Natural killer cell (primary cell): Measurements from ENCODE around the gene DNAJC22. TPM values are rescaled to one million over a fixed set of nuclear protein-coding genes. Genes with fewer than 3 reads are reported as not detected.
"Not testable (repeated sequence)": the region's sequence is repeated elsewhere in the genome, so short reads cannot be mapped to it uniquely, and the experiment has no call there.

Source experiments
- ATAC-seq, 3 donors: fragments of 150-1000 bp in 2 of 3; fragments of 200-7000 bp in 1 of 3; cut with Tn5 transposase; 1 replicate in 1 of 3; 2 replicates in 2 of 3; pipeline ENCODE4 v1.10.0; 2021; ENCODE audit warnings: mild to moderate bottlenecking in 2 of 3, moderate library complexity in 2 of 3
- DNase-seq, 2 donors: peaks; one replicate each; pipeline versions ENCODE4 v3.0.0 to v3.0.0-alpha.2; 2013 to 2021; ENCODE audit warnings: mixed read lengths in 1 of 2
- H3K27ac ChIP-seq: one replicate; pipeline ENCODE4 v1.5.1; 2013; ENCODE audit warnings: mild to moderate bottlenecking, low read length
- H3K27me3 ChIP-seq: one replicate; pipeline ENCODE4 v1.6.1; 2013; ENCODE audit warnings: low read length; ENCODE audit not compliant: control insufficient read depth, insufficient read depth
- H3K36me3 ChIP-seq: one replicate; pipeline ENCODE4 v1.6.1; 2013; ENCODE audit warnings: low read length; ENCODE audit not compliant: control insufficient read depth, insufficient read depth
- H3K4me1 ChIP-seq: one replicate; pipeline ENCODE4 v1.6.1; 2013; ENCODE audit warnings: low read length; ENCODE audit not compliant: control insufficient read depth, insufficient read depth
- H3K4me3 ChIP-seq: one replicate; pipeline ENCODE4 v1.5.1; 2013; ENCODE audit warnings: low read length
- H3K9me3 ChIP-seq: one replicate; pipeline ENCODE4 v1.6.1; 2013; ENCODE audit warnings: low read length; ENCODE audit not compliant: control insufficient read depth, insufficient read depth
- H3K27ac Mint-ChIP-seq, 2 donors: one replicate each; pipeline ENCODE4 v1.8.0; 2022; ENCODE audit warnings: mild to moderate bottlenecking in 2 of 2, mixed read lengths in 2 of 2, moderate library complexity in 1 of 2
- H3K27me3 Mint-ChIP-seq, 2 donors: one replicate each; pipeline ENCODE4 v1.8.0; 2022; ENCODE audit warnings: low read depth in 2 of 2, mixed read lengths in 2 of 2
- H3K36me3 Mint-ChIP-seq: one replicate; pipeline ENCODE4 v1.8.0; 2022; ENCODE audit warnings: mixed read lengths
- H3K4me1 Mint-ChIP-seq, 2 donors: one replicate each; pipeline ENCODE4 v1.8.0; 2022; ENCODE audit warnings: mixed read lengths in 2 of 2
- H3K4me3 Mint-ChIP-seq: one replicate; pipeline ENCODE4 v1.8.0; 2022; ENCODE audit warnings: mild to moderate bottlenecking, moderate library complexity, mixed read lengths
- H3K9me3 Mint-ChIP-seq, 2 donors: one replicate each; pipeline ENCODE4 v1.8.0; 2022; ENCODE audit warnings: mixed read lengths in 2 of 2
- CTCF ChIP-seq: fragments of 200-600 bp; IDR thresholded peaks from one replicate; pipeline ENCODE4 v1.8.0; 2022; ENCODE audit warnings: antibody characterized with exemption
- WGBS: methylation state at CpG from one replicate; pipeline ENCODE4 v1.1.7; 2013; ENCODE audit warnings: missing lambda C conversion rate; ENCODE audit not compliant: insufficient coverage; 5-methylcytosine and 5-hydroxymethylcytosine counted together
- intact Hi-C: fragments of 100-400 bp; cut with micrococcal nuclease; formaldehyde crosslinking; loops from one replicate; pipeline ENCODE4 v1.14.2; 2022
- total RNA-seq, 4 donors: library from RNA; stranded (reverse); fragments of 120-200 nt in 1 of 4; gene quantifications; one replicate each; pipeline versions ENCODE4 v1.2.3 to v1.2.4, GENCODE V29; 2013 to 2022

The DNAJC22 gene
- total RNA-seq, 3 donors from 2014 or later (not counting 1 experiment from before 2014, with no cell fraction given): not detected

- Histone ChIP-seq H3K4me1 (no peaks in the 10 kb centered on the region), H3K9me3 (no peaks in the 10 kb centered on the region), H3K36me3 (no peaks in the 10 kb centered on the region), H3K27me3 (peaks cover 3% of the 10 kb centered on the region), H3K27ac (no peak overlapping the region), H3K4me3 (no peak overlapping the region)
- intact Hi-C loops: no loop called here
- no peak overlapping the region for H3K4me3 Mint-ChIP-seq
- 73% methylated on average over 1 of the region's 1 CpG for WGBS
- H3K4me1 Mint-ChIP-seq: no peaks in the 10 kb centered on the region
- DNase-seq (no peak), ATAC-seq (no peak)
- no peaks in the 10 kb centered on the region for H3K36me3 Mint-ChIP-seq
- H3K9me3 Mint-ChIP-seq: no peaks in the 10 kb centered on the region
- no peak overlapping the region for H3K27ac Mint-ChIP-seq
- no peak for TF ChIP-seq CTCF
- peaks cover 0 to 5% of the 10 kb centered on the region in 2 donors for H3K27me3 Mint-ChIP-seq
Measured at GRCh38 chr12:49314811-49315210, 31.9 kb upstream of the DNAJC22 start.

- H3K27ac ChIP-seq, H3K9me3 Mint-ChIP-seq, H3K27me3 Mint-ChIP-seq, H3K27ac Mint-ChIP-seq, H3K4me3 ChIP-seq, H3K27me3 ChIP-seq, H3K4me1 ChIP-seq, ATAC-seq, H3K4me1 Mint-ChIP-seq, DNase-seq, H3K4me3 Mint-ChIP-seq, H3K36me3 ChIP-seq, H3K9me3 ChIP-seq, H3K36me3 Mint-ChIP-seq, intact Hi-C loops: not testable (repeated sequence)
- 93% methylated on average over 8 of the region's 10 CpGs for WGBS
Measured at GRCh38 chr12:49317118-49317517, 29.6 kb upstream of the DNAJC22 start.

- H3K27me3 Mint-ChIP-seq, H3K27ac Mint-ChIP-seq, intact Hi-C loops, DNase-seq, H3K27ac ChIP-seq, H3K36me3 Mint-ChIP-seq, H3K9me3 ChIP-seq, H3K4me3 ChIP-seq, H3K36me3 ChIP-seq, ATAC-seq, H3K27me3 ChIP-seq, H3K9me3 Mint-ChIP-seq: not testable (repeated sequence)
- WGBS: 97% methylated on average over 9 of the region's 9 CpGs
- peaks cover 16% of the 10 kb centered on the region for H3K4me1 ChIP-seq
- H3K4me1 Mint-ChIP-seq: peaks cover 11 to 18% of the 10 kb centered on the region in 2 donors
- peak overlapping the region; percentile 2 for H3K4me3 Mint-ChIP-seq
Measured at GRCh38 chr12:49320411-49321103, 26.1 kb upstream of the DNAJC22 start.

GRCh38 chr12:49322367-49322707 is 24.4 kb upstream of the DNAJC22 start:
- peak overlapping the region; percentile 77 to 86 for H3K27ac Mint-ChIP-seq
- Histone ChIP-seq H3K9me3 (no peaks in the 10 kb centered on the region), H3K27ac (no peak overlapping the region), H3K4me3 (peak overlapping the region; percentile 67), H3K27me3 (no peaks in the 10 kb centered on the region), H3K4me1 (peaks cover 16% of the 10 kb centered on the region), H3K36me3 (no peaks in the 10 kb centered on the region)
- no peaks in the 10 kb centered on the region for H3K9me3 Mint-ChIP-seq
- no peaks in the 10 kb centered on the region for H3K36me3 Mint-ChIP-seq
- DNase-seq: no peak
- peaks cover 0 to 5% of the 10 kb centered on the region in 2 donors for H3K27me3 Mint-ChIP-seq
- peaks cover 11 to 18% of the 10 kb centered on the region in 2 donors for H3K4me1 Mint-ChIP-seq
- peak overlapping the region; percentile 89 for H3K4me3 Mint-ChIP-seq
- no peak for ATAC-seq
- WGBS: 48% methylated on average over 9 of the region's 12 CpGs
- no peak for TF ChIP-seq CTCF
- intact Hi-C loops: loop anchor here (2.0 kb wide), 1 partner anchor 14 kb away; the partner anchor contains the start of gene C1QL4
